ENCODE results near the gene NEK9.

Gene NEK9

GRCh38 chr14:75063013-75063412 lies 63.8 kb downstream of the NEK9 start:
- Histone ChIP-seq H3K4me3 (IDR thresholded peaks at IDR 0.05; ENCODE audit: insufficient read depth, low read depth, low read length) (no peak overlapping the region), H3K4me2 (peak overlapping the region; percentile 63), H3K9ac (peak overlapping the region; percentile 39; the same call in 1 of the 2 replicates), H3K79me2 (ENCODE audit: insufficient read depth, low read depth) (peaks cover 8% of the 10 kb centered on the region; the same call in 1 of the 2 replicates), H3K27me3 (ENCODE audit: insufficient read depth, low read depth) (no peaks in the 10 kb centered on the region), H2AFZ (ENCODE audit: low read depth) (peak overlapping the region; percentile 58), H3K27ac (no peak overlapping the region), H4K20me1 (ENCODE audit: insufficient read depth) (no peaks in the 10 kb centered on the region), H3K4me1 (ENCODE audit: low read depth, poor library complexity, severe bottlenecking) (peaks cover 5% of the 10 kb centered on the region), H3K36me3 (ENCODE audit: insufficient read depth) (no peaks in the 10 kb centered on the region)
- no peak for TF ChIP-seq CTCF (conservative IDR thresholded peaks at IDR 0.05; ENCODE audit: low read depth, low read length)

GRCh38 chr14:75060420-75060819 lies 66.4 kb downstream of the NEK9 start:
- Histone ChIP-seq H3K36me3 (ENCODE audit: insufficient read depth) (no peaks in the 10 kb centered on the region), H3K4me3 (IDR thresholded peaks at IDR 0.05; ENCODE audit: insufficient read depth, low read depth, low read length) (no peak overlapping the region), H3K9ac (no peak overlapping the region), H3K4me2 (no peak overlapping the region), H3K4me1 (ENCODE audit: low read depth, poor library complexity, severe bottlenecking) (peaks cover 3% of the 10 kb centered on the region), H3K79me2 (ENCODE audit: insufficient read depth, low read depth) (no peaks in the 10 kb centered on the region), H2AFZ (ENCODE audit: low read depth) (no peak overlapping the region), H3K27ac (no peak overlapping the region), H3K27me3 (ENCODE audit: insufficient read depth, low read depth) (no peaks in the 10 kb centered on the region), H4K20me1 (ENCODE audit: insufficient read depth) (no peaks in the 10 kb centered on the region; the same call in 1 of the 2 replicates)
- no peak for TF ChIP-seq CTCF (conservative IDR thresholded peaks at IDR 0.05; ENCODE audit: low read depth, low read length)

- Histone ChIP-seq H4K20me1 (ENCODE audit: insufficient read depth) (no peaks in the 10 kb centered on the region; the same call in 1 of the 2 replicates), H3K27me3 (ENCODE audit: insufficient read depth, low read depth) (no peaks in the 10 kb centered on the region), H3K36me3 (ENCODE audit: insufficient read depth) (no peaks in the 10 kb centered on the region), H3K4me1 (ENCODE audit: low read depth, poor library complexity, severe bottlenecking) (peaks cover 3% of the 10 kb centered on the region), H3K27ac (no peak overlapping the region), H3K9ac (no peak overlapping the region), H3K79me2 (ENCODE audit: insufficient read depth, low read depth) (no peaks in the 10 kb centered on the region), H3K4me2 (no peak overlapping the region), H2AFZ (ENCODE audit: low read depth) (no peak overlapping the region), H3K4me3 (IDR thresholded peaks at IDR 0.05; ENCODE audit: insufficient read depth, low read depth, low read length) (no peak overlapping the region)
- TF ChIP-seq CTCF (conservative IDR thresholded peaks at IDR 0.05; ENCODE audit: low read depth, low read length) = no peak
Measured at GRCh38 chr14:75059642-75060041, 67.2 kb downstream of the NEK9 start.

- no peak overlapping the region for H2AFZ ChIP-seq (ENCODE audit: low read depth)
- no peak for TF ChIP-seq CTCF (conservative IDR thresholded peaks at IDR 0.05; ENCODE audit: low read depth, low read length)
- no peak overlapping the region for H3K4me3 ChIP-seq (IDR thresholded peaks at IDR 0.05; ENCODE audit: insufficient read depth, low read depth, low read length)
- no peak overlapping the region for H3K4me2 ChIP-seq
- no peak overlapping the region for H3K27ac ChIP-seq
- no peaks in the 10 kb centered on the region; the same call in 1 of the 2 replicates for H4K20me1 ChIP-seq (ENCODE audit: insufficient read depth)
- H3K4me1 ChIP-seq (ENCODE audit: low read depth, poor library complexity, severe bottlenecking) = peaks cover 20% of the 10 kb centered on the region
- H3K79me2 ChIP-seq (ENCODE audit: insufficient read depth, low read depth) = no peaks in the 10 kb centered on the region; the same call in 1 of the 2 replicates
- H3K9ac ChIP-seq = no peak overlapping the region
- H3K36me3 ChIP-seq (ENCODE audit: insufficient read depth) = no peaks in the 10 kb centered on the region
- no peaks in the 10 kb centered on the region for H3K27me3 ChIP-seq (ENCODE audit: insufficient read depth, low read depth)
Measured at GRCh38 chr14:75054421-75054820, 72.4 kb downstream of the NEK9 start.

All from KMS-11 (cell line).